Heart left ventricle (tissue), 13 donors: ENCODE measurements around the gene FCHSD2.

ENCODE experiments used
- CTCF ChIP-seq, 12 donors: fragments of 200-600 bp; sonication (generic) in 4 of 12; IDR thresholded peaks; one replicate each; pipeline versions ENCODE4 v1.5.0 to v1.8.0; 2018 to 2022; ENCODE audit warnings: antibody characterized with exemption in 12 of 12, mild to moderate bottlenecking in 5 of 12
- POLR2A ChIP-seq, 2 donors: fragments of 450-650 bp; IDR thresholded peaks; one replicate each; pipeline ENCODE4 v1.6.1; 2017; ENCODE audit warnings: antibody characterized with exemption in 2 of 2, mild to moderate bottlenecking in 2 of 2, moderate library complexity in 2 of 2
- donor health status: ischemic (EF 13 %, LVEDD 7.1; RV severe dilation, severe dysfunction).
- donor health status: DM: no; HTN: yes; CAD: no.
- donor health status: DM: no; HTN: no; CAD: no.
- donor health status: ischemic (EF 25% LVEDD 6.9; RV normal size, moderate dysfunction).
- donor health status: ischemic (EF 25% LVEDD 5.7; RV mildly dilated, moderate dysfunction).
- donor health status: ischemic (EF 35%, LVEDD 5.7; RV mildly dilated, moderate dysfunction).
- donor health status: nonischemic (EF 11% LVEDD 7.7; RV severe dilation, severe dysfunction).
- donor health status: DM: yes; HTN: yes; CAD: no.
- donor health status: PGD.
- donor health status: ischemic (EF 29% LVEDD 5.4; RV normal size, mild dysfunction).
- donor health status: nonischemic (EF 23%, LVEDD 6.1; RV moderate dilation, normal function).

- no peak for TF ChIP-seq CTCF (IDR thresholded peaks at IDR 0.05)
- no peak for TF ChIP-seq POLR2A (IDR thresholded peaks at IDR 0.05)
Observed at GRCh38 chr11:73055655-73056354, 86.3 kb downstream of the FCHSD2 start.
